ENCODE data around the gene KCNIP3.

The KCNIP3 gene

GRCh38 chr2:95261602-95262001 lies 35.5 kb upstream of the KCNIP3 start:
- Histone ChIP-seq H3K27me3 (ENCODE audit: insufficient read depth, poor library complexity, severe bottlenecking) (no peaks in the 10 kb centered on the region), H3K27ac (replicated peaks) (no peak overlapping the region), H3K4me3 (replicated peaks; ENCODE audit: insufficient read depth, low read length) (no peak overlapping the region)
- peak in 1 of 2 experiments; percentile 67 for DNase-seq (ENCODE audit: low read depth in 1 of 2, low spot score in 1 of 2)
- peak; percentile 75 for TF ChIP-seq SPI1 (IDR thresholded peaks at IDR 0.05; ENCODE audit: borderline replicate concordance, low read depth)
- no peak for TF ChIP-seq CTCF (IDR thresholded peaks at IDR 0.05; ENCODE audit: insufficient read depth, low read length)

- no peak for TF ChIP-seq CTCF (IDR thresholded peaks at IDR 0.05; ENCODE audit: insufficient read depth, low read length)
- no peak for TF ChIP-seq SPI1 (IDR thresholded peaks at IDR 0.05; ENCODE audit: borderline replicate concordance, low read depth)
- no peak for TF ChIP-seq POLR2AphosphoS5 (IDR thresholded peaks at IDR 0.05; ENCODE audit: low read depth)
- TF ChIP-seq GABPA (IDR thresholded peaks at IDR 0.05; ENCODE audit: low read depth) = no peak
- TF ChIP-seq REST (IDR thresholded peaks at IDR 0.05; ENCODE audit: insufficient replicate concordance, low read depth) = no peak
- Histone ChIP-seq H3K4me3 (replicated peaks; ENCODE audit: insufficient read depth, low read length) (no peak overlapping the region), H3K27me3 (ENCODE audit: insufficient read depth, poor library complexity, severe bottlenecking) (no peaks in the 10 kb centered on the region), H3K27ac (replicated peaks) (no peak overlapping the region)
- no peak for DNase-seq (ENCODE audit: low read depth in 1 of 2, low spot score in 1 of 2)
Observed at GRCh38 chr2:95262896-95263542, 34.1 kb upstream of the KCNIP3 start.

- TF ChIP-seq REST (IDR thresholded peaks at IDR 0.05; ENCODE audit: insufficient replicate concordance, low read depth) (no peak), CTCF (IDR thresholded peaks at IDR 0.05; ENCODE audit: insufficient read depth, low read length) (no peak), POLR2AphosphoS5 (IDR thresholded peaks at IDR 0.05; ENCODE audit: low read depth) (no peak), SPI1 (IDR thresholded peaks at IDR 0.05; ENCODE audit: borderline replicate concordance, low read depth) (no peak), GABPA (IDR thresholded peaks at IDR 0.05; ENCODE audit: low read depth) (no peak)
Observed at GRCh38 chr2:95264624-95265023, 32.5 kb upstream of the KCNIP3 start.

GRCh38 chr2:95265182-95265581 lies 32.0 kb upstream of the KCNIP3 start:
- no peak overlapping the region for H3K27ac ChIP-seq (replicated peaks)
- no peak for TF ChIP-seq GABPA (IDR thresholded peaks at IDR 0.05; ENCODE audit: low read depth)
- TF ChIP-seq CTCF (IDR thresholded peaks at IDR 0.05; ENCODE audit: insufficient read depth, low read length) = no peak
- no peak for TF ChIP-seq REST (IDR thresholded peaks at IDR 0.05; ENCODE audit: insufficient replicate concordance, low read depth)
- no peak for TF ChIP-seq POLR2AphosphoS5 (IDR thresholded peaks at IDR 0.05; ENCODE audit: low read depth)
- no peak for TF ChIP-seq SPI1 (IDR thresholded peaks at IDR 0.05; ENCODE audit: borderline replicate concordance, low read depth)
- no peaks in the 10 kb centered on the region for H3K27me3 ChIP-seq (ENCODE audit: insufficient read depth, poor library complexity, severe bottlenecking)
- H3K4me3 ChIP-seq (replicated peaks; ENCODE audit: insufficient read depth, low read length) = no peak overlapping the region
- DNase-seq (ENCODE audit: low read depth in 1 of 2, low spot score in 1 of 2) = no peak

More at GRCh38 chr2:95264624-95265023, 32.5 kb upstream of the KCNIP3 start:
- no peak for DNase-seq (ENCODE audit: low read depth in 1 of 2, low spot score in 1 of 2)
- no peak overlapping the region for H3K27ac ChIP-seq (replicated peaks)
- no peaks in the 10 kb centered on the region for H3K27me3 ChIP-seq (ENCODE audit: insufficient read depth, poor library complexity, severe bottlenecking)
- H3K4me3 ChIP-seq (replicated peaks; ENCODE audit: insufficient read depth, low read length) = no peak overlapping the region
